NCI-H1105 treated with DMSO at 0.1 percent for 48 hours (cell line): Measurements from ENCODE around the gene PIGH.
"Not testable (repeated sequence)": the region's sequence is repeated elsewhere in the genome, so short reads cannot be mapped to it uniquely, and the experiment has no call there.

Source experiments
- DNase-seq: peaks from one replicate; lab custom pipeline; 2025; lab: John Stamatoyannopoulos, UW

PIGH gene, protein sequence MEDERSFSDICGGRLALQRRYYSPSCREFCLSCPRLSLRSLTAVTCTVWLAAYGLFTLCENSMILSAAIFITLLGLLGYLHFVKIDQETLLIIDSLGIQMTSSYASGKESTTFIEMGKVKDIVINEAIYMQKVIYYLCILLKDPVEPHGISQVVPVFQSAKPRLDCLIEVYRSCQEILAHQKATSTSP

DNA sequence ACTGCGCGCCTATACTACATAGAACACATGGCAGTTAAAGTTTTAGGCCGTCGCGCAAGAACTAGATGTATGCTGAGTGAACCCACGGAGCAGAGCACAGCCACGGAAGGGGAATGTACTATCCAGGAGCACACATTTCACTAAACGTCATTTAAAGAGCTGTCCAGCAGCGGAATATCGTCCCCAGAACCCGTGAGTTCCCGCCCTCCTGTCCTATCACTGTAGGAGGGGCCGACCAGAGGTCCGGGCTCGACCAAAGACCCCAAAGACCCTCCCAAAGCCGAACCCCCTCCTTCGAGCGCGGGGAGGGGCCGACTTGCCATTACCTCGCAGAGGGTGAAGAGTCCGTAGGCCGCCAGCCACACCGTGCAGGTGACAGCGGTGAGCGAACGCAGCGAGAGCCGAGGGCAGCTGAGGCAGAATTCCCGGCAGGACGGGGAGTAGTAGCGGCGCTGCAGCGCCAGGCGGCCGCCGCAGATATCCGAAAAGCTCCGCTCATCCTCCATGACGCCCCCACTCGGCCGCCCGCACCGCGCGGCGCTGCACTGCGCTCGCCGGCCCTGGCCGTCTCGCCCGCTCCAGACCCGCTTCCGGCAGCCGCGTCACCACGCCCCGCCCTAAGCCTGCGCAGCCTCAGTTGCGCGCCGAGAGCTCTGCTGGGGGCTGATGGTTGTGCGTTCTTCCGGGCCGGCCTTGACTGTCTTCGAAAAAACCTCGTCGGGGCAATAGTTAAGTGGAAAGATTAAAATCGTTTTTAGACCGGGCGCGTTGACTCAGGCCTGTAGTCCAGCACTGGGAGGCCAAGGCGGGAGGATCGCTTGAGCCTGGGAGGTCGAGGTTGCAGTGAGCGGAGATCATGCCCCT lies at the start of gene PIGH:
Gene PIGH, minus strand, starts transcription at position 571 of the 864 bp plus-strand sequence. Its CDS starts 65 bp downstream, at position 506.
- DNase-seq, result peak; percentile 80

DNA sequence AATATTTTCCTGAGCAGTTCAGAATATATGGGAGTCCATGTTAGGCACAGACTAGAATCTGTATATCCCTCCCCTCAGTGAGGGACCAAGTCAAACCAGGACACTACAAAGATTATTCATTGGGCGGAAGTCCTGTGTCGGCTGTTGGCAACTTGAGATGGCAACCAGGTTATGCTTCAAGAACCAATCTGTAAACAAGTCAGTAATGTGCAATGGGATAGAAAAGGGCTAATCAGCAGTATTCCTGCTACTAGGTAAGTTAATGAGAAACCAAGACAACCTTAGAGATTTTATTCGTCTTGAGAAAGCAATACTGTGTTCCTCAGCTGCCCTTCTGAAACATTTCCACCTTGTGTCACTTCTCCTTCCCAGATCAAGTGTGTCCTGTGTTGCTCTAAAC lies 46.1 kb upstream of the PIGH start:
- no peak for DNase-seq

DNA sequence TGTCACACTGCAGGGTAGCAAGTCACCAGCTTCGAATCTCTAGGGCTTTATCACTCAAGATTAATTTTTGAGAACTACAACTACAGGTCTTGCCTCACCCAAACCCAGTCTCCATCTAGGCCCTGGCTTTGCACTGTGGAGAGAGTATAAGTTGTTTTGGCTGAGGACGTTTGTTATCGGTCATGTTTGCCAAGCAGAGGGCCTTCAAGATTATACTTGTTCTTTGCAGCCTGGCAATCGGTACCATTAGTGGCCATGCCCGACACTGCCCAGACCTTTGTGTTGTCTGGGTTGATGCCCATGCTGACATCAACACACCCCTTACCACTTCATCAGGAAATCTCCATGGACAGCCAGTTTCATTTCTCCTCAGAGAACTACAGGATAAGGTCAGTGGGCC lies 45.3 kb upstream of the PIGH start:
- DNase-seq, result no peak

DNA sequence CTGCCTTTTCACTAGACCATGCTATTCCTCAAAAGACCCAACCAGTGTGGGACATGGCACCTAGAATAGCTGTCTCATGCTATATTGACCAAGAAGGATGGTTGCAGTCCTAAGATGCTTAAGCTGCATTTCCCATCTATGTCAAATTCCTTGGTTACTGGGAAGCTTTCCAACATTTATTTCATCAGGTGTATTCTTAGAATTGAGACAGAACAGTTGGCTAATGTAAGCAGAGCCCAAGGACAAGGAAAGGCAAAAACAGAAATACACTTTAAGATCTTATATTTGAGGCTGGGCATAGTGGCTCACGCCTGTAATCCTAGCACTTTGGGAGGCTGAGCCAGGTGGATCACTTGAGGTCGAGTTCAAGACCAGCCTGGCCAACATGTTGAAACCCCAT lies 44.4 kb upstream of the PIGH start:
- DNase-seq, result no peak

DNA sequence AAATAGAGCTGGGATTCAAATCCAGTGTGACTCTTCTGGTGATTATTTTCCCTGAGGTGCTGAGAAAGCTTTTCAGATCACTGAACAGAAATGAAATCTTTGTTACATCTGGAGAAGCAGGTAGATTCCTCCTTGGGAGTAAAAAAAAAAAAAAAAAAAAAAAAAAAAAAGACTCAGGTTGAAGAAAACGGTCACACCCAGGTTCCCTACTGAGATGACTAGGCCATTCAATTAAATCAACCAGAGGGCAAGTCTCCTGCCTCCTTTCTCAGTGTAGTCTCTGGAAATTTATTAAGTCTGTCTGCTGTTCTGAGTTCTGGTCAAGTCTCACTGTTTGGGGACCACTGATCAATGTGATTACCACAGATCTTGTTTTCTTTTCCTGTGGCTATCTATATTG lies 43.6 kb upstream of the PIGH start:
- DNase-seq, result no peak

DNA sequence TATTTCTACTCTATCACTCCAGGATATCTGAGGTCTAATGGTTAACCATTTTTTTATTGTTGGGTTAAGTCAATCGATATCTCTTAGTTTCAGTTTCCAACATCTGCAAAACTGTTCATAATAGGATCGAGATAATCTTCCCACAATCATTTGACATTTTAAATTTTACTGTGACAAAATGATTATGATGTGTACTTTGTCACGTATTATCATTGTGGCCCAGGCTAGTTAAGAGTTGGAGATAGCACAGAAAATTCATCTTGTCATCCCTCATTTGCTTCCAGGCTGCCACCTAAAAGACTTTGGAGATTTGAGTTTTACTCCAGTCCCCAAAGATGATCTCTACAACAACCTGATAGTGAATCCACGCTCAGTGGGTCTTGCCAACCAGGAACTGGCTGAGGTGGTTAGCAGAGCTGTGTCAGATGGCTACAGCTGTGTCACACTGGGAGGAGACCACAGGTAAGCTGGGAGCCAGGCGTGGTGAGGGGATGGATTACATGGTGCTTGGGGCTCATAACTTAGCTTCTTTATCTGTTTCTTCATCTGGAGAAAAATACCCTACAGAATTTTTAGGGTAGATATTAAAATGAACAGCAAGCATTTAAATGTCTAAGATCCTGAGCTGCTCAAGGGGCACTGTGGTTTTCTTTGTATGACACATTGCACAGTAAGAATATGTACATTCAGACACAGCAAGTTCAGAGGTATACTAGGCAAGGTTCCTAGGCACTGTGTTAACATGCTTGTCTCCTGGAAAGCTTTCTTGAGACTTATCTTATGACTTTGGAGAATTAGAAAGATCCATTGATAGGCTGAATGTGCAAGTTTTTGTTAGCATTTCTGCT lies 42.1 kb upstream of the PIGH start:
- DNase-seq, result no peak

DNA sequence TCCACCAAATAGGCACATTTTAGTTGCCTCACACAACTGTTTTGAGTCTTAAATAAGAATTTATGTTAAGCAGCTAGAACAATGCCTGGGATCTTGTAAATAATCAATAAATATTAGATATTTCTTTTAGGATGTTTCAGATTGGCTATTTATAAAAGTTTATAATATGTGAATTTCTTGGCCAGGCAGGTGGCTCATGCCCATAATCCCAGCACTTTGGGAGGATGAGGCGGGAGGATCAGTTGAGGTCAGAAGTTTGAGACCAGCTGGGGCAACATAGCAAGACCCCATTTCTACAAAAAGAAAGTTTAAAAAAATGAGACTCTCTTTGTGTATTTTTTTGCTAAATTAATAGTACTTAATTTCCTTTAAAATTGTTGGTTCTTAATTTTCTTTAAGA lies 41.4 kb upstream of the PIGH start:
- DNase-seq, result no peak

DNA sequence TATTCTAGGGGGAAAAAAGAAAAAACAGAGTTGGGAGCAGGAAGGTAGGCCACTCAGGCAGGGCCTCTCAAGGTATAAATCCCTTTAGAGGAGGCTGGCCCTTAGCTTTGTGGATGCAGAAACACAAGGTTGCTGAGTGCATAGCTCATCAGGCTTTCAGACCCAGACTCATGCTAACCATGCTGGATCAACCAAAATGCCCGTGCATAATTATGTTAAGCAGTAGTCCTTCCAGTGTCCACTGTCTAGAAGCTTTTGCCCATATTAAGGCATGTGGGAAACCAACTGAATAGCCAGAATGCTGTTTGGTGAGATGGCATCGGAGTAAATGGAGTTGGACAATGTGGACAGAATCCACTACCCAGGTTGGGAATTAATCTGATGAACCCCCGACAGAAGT lies 38.6 kb upstream of the PIGH start:
- DNase-seq, result no peak

DNA sequence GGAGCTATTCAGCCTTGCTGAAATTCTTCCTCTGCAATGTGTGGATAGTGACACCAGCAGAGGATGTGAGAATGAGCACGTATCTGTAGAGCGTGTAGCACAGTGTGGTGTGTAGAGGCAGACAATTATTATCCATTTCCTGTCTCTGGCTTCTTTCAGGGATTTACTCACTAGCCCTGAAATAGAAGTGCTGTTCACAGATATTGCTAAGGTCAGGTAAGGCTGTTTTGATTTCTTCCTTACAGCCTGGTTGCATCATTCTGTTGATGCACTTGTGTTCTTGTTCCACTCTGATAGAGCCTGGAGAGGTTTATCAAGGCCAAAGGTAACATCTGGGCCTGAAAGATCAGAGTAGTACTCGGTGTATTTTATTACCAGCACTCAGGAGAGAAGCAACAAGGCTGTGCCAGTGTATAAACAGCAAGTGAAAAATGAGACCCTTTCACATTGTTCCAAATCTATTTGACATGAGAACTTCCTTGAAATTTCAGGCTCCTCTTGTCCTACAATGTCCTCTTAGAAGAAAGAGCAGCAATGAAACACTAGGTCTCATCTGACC lies 36.4 kb upstream of the PIGH start:
- no peak for DNase-seq

DNA sequence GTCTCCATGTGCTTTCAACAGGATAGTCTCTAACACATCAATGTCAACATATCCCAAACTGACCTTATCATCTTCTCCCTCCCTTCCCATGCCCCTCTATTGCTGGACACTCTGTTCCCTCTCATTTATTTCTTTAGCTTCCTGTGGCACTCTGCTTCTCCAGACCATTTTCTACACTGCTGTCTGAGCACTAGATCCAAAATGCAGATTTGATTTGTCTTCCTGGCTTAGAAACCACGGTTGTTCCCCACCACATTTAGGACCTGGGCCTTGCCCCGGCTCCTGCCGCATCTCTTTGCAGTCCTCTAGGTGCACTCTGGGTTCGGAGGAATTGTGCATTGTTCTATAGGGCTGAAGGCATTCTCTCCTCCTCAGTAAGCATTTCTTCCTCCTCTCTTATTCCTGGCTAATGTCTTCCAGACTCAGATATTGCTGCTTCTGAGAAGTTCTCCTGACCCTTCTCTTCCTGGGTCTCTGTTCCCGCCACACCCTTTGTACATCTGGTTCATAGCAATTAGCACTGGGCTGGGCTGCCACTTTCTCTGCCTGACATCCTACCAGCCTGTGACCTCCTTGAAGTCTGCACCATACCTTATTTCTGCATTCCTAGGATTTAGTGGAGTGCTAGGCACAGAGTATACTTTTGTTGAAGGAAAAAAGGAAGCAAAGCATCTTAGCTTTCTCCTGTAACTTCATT lies 33.5 kb upstream of the PIGH start:
- no peak for DNase-seq

DNA sequence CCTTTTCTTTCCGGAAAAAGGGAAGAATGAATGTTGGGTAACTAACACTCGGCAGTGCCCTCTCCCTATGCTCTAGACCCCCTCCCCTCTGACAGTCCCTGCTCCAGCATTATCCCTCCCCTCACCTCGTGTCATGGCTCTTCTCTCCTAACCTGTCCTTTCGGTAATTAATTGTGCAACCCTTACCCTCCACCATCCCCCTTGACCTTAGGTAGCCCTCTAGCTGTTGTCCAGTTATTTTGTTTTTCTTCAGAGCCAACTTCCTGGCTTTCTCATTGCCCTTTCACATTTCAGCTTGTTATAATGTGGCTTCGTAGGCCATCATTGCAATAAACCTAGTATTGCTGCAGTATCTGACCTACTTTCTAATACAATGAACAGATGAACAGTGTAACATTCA lies 30.9 kb upstream of the PIGH start:
- DNase-seq, result no peak

DNA sequence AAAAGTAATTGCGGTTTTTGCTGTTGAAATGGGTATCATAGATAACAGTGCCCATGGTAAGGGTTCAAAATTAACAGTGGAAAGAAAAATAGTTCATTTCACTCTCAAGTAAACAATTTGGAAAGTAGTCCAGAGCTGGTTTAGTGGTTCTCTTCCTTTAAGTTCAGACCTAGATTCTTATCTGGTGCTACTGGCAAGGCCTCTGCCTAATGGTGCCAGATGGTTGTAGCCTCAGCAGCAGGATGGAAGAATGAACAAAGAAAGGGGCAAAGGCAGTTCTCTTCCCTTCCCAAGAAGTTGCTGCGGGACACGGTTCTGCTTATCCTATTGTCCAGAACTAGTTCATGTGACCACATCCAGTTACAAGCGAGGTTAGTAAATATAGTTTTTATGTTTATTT lies 30.1 kb upstream of the PIGH start:
- no peak for DNase-seq

DNA sequence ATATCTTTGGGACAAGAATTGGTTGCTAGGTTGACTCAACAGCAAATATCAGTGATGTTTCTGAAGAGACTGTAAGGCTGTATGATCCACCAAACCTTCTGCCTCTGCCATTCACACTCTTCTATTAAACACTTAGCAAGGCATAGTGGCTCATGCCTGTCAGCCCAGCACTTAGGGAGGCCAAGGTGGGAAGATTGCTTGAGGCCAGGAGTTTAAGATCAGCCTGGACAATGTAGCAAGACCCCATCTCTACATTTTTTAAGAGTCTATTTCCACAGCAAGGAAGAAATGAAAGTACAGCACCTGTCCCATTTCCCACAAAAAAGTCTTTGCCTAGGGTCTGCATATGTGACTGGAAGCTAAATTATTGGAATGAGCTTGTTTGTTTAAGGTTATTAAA lies 27.5 kb upstream of the PIGH start:
- no peak for DNase-seq

DNA sequence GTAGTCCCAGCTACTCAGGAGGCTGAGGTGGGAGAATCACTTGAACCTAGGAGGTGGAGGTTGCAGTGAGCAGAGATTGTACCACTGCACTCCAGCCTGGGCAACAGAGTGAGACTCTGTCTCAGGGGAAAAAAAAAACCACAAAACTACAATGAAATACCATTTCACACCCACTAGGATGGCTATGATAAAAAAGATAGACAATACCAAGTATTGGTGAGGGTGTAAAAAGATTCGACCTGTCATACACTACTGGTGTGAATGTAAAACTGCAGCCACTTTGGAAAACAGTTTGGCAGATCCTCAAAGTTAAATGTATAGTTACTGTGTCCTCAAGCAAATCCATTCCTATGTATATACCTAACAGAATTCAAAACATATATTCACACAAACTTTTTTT lies 26.1 kb upstream of the PIGH start:
- DNase-seq, result not testable (repeated sequence)

DNA sequence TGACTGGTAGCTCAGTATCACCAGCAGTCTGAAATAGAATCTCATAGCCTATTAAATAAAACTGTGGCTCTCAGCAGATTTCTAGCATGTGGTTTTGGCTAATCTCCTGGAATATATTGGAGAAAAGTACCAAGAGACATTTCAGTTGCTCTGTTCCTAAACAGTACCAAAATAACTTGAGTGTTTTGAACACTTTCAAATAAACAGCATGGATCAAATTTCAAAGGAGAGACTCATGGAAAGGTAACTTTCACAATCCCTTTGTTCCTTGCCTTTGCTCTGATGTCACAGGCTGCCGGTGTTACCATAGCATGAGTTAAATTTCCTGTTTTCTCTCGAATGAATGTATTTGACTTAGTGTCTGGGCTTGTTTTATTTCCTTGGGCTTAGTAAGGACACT lies 23.0 kb upstream of the PIGH start:
- peak; percentile 12 for DNase-seq

DNA sequence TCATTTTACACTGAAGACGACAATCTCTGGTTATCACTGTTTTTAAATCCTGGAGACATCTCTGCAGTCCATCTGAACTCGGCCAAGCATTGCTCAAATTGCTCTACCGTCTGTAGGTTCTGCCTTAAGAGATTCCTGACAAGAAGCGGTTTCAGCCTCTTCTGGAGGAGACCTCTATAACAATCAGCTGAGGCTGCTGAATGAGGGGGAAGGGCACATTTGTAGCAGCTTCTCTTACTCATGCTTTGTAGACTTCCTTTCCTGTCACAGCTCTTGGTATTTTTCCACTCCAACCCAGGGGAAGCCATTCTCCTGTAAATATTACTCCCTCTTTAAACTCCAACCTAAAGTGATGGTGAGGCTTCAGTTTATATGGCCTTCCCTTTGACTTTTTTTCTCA lies 22.6 kb upstream of the PIGH start:
- DNase-seq, result no peak

DNA sequence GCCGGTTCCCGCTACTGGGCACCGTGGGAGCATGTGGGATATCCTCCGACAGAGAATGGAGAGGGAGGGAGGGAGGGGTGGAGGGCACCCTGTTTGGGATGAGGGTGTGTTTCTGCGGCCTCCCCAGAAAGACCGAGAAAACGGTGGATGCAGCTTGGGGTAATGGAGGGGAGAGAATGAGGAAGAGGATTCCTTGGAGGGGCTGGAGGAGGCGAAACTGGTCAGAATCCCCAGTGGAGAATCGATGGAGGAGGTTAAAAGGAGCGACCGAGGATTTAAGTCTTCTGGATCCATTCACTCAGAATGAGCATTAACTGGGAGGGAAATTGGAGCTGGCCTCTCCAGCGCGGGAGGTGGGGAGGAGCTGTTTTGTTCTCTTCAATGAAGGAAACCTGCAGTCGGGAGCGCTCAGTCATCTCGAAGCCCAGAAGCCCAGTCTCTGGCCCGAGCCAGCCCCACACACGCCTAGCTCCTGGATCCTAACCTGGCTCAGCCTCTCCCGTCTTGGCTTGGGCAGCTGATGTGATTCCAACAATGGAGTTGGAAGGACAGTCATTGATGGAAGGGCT lies 20.2 kb upstream of the PIGH start:
- peak; percentile 43 for DNase-seq

DNA sequence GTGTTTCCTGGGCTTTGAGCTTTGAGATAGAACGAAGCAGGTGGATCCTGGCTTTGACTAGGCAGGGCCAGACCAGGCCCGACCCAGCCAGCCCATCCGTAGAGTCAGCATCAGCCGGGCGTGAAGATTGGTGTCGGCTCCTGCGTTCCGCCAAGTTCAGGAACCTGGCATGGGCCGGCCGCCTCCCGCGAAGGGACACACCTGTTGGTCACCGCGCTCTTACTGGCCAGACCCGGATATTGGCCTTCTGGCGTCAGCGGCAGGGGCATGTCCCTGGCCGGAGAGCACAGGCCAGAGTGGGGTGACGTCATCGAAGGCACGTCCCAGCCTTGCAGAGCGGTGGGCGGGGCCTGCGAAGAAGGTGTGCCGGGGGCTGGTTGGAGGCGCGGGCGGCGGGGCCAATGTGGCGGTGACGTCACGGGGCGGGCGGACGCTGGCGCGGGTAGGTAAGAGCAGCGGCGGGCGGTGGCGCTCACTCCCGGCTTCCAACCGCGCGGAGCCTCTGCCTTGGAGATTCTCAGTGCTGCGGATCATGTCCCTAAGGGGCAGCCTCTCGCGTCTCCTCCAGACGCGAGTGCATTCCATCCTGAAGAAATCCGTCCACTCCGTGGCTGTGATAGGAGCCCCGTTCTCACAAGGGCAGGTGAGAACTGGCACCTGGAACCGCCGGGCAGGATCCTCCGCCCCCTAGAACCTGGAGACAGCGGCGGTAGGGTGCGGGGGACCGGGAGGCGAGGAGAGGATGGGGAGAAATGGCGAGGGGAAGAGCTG lies 19.6 kb upstream of the PIGH start, which contains the start of gene ARG2:
Gene ARG2, plus strand, starts transcription at position 475 of the 771 bp plus-strand sequence. Its CDS starts 58 bp downstream, at position 533.
- DNase-seq, result peak; percentile 98

DNA sequence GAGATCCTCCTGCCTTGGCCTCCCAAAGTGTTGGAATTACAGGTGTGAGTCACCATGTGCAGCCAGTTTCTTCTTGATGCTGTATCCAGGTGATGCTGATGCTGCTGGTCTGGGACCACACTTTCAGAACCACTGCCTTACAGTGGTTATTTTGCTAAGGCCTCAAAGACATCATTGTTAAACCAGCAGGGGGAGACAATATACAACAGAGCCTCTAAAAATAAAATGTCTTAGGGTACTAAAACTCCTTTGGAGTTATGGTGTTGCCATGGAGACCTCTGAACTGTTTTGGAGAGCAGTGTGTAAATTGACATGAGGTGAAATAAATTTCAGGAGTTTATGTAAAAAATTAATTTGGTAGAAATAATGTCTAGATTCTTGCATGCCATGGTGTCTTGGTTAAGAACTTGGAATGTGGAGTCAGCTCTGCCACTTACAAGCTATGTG lies 18.6 kb upstream of the PIGH start:
- peak; percentile 73 for DNase-seq

DNA sequence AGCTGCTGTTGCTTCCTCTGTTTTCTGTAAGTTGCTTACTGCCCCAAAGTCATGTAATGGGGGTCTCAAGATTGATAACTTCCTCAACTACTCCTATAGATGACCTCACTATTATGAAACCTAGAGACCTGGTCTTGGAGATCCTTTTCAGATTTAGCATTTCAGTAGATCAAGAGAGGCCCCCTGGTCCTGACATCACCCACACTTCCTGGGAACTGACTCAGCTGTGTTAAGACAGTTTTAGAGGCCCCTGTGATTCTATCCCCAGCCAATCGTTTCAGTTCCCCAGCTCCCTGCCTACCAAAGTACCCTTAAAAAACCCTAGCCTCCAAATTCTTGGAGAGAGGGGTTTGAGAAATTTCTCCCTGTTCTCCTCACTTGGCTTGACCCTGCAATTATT lies 10.4 kb upstream of the PIGH start:
- DNase-seq, result no peak
